Measurements from ENCODE around the gene CNTD1.

The CNTD1 gene

DNA sequence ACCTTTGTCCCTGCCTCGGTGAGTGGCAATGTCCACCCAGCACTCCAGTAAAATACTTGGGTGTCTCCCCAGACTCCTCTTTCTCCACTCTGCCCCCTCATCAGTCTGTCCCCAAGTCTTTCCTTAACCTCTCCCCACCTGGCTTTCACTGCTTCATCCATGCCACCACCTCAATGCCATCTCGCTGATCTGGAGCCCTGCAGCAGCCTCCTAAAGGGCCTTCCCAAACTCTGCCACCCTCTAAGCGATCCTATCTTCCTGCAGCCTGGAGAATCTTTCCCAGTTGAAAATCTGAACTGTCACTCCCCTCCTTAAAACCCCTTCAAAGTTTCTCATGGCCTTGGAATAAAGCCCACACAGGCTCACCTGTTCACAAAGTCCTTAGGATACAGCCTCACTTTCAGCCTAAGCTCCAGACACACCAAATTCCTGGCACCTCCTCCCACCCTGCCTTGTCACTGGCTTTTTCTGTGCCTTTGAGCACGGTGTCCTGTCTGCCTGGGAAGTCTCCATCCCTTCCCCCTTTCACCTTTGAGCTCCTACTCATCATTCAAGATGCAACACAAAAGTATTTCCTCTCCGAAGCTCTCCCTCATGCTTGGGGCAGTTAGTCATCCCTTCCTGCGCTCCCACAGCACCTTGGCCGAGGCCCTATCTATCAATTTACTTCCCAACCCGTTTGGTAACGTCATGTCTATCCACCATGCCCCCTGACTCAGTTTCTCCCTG is 15.4 kb upstream of the CNTD1 start:
- TF ChIP-seq, protein P1, sequence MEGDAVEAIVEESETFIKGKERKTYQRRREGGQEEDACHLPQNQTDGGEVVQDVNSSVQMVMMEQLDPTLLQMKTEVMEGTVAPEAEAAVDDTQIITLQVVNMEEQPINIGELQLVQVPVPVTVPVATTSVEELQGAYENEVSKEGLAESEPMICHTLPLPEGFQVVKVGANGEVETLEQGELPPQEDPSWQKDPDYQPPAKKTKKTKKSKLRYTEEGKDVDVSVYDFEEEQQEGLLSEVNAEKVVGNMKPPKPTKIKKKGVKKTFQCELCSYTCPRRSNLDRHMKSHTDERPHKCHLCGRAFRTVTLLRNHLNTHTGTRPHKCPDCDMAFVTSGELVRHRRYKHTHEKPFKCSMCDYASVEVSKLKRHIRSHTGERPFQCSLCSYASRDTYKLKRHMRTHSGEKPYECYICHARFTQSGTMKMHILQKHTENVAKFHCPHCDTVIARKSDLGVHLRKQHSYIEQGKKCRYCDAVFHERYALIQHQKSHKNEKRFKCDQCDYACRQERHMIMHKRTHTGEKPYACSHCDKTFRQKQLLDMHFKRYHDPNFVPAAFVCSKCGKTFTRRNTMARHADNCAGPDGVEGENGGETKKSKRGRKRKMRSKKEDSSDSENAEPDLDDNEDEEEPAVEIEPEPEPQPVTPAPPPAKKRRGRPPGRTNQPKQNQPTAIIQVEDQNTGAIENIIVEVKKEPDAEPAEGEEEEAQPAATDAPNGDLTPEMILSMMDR (IDR thresholded peaks at IDR 0.05; ENCODE audit: unreplicated experiment in 3 of 3) = no peak
- Mint-ChIP-seq H3K4me3 (peak overlapping the region; percentile 14 to 71 (median 28)), H3K4me1 (peaks cover 15% of the 10 kb centered on the region), H3K9me3 (no peaks in the 10 kb centered on the region), H3K36me3 (ENCODE audit: low read depth) (peaks cover 11% of the 10 kb centered on the region), H3K27ac (no peak overlapping the region), H3K27me3 (ENCODE audit: low read depth) (peaks cover 46% of the 10 kb centered on the region)

DNA sequence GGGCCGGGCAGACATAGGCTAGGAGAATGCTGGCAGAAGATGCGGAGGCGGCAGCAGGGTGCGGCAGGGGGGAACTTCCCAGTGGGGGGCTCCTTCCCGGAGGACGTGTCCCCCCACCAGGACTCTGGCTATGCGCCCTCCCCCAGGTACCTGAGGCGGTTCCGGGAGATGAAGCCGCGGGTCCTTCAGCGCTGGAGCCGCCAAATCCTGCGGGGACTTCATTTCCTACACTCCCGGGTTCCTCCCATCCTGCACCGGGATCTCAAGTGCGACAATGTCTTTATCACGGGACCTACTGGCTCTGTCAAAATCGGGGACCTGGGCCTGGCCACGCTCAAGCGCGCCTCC is 14.9 kb upstream of the CNTD1 start:
- Mint-ChIP-seq H3K4me3 (peak overlapping the region in 2 of 3 experiments; percentile 14 to 71), H3K4me1 (peaks cover 15% of the 10 kb centered on the region), H3K9me3 (no peaks in the 10 kb centered on the region), H3K27ac (no peak overlapping the region), H3K36me3 (ENCODE audit: low read depth) (peaks cover 7% of the 10 kb centered on the region), H3K27me3 (ENCODE audit: low read depth) (peaks cover 46% of the 10 kb centered on the region)
- TF ChIP-seq, protein P1 (IDR thresholded peaks at IDR 0.05; ENCODE audit: unreplicated experiment in 3 of 3) = no peak

DNA sequence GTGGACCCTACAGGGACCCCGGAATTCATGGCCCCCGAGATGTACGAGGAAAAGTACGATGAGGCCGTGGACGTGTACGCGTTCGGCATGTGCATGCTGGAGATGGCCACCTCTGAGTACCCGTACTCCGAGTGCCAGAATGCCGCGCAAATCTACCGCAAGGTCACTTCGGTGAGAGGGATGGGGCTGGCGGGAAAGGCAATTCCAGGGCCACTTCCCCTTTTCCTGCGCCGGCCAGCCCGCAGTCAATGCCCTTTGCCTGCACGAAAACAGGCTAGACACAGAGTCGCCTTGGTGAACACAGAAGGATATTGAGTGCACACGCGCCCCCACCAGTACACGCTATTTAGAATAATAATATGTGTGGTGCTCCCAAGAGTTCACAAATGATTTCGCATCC is 14.3 kb upstream of the CNTD1 start:
- H3K27ac Mint-ChIP-seq = no peak overlapping the region
- H3K4me3 Mint-ChIP-seq = no peak overlapping the region
- H3K36me3 Mint-ChIP-seq (ENCODE audit: low read depth) = peaks cover 4% of the 10 kb centered on the region
- H3K27me3 Mint-ChIP-seq (ENCODE audit: low read depth) = peaks cover 44% of the 10 kb centered on the region
- TF ChIP-seq, protein P1 (IDR thresholded peaks at IDR 0.05; ENCODE audit: unreplicated experiment in 3 of 3) = no peak
- H3K4me1 Mint-ChIP-seq = peaks cover 11% of the 10 kb centered on the region
- no peaks in the 10 kb centered on the region for H3K9me3 Mint-ChIP-seq

GRCh38 chr17:42784811-42785592 is 13.7 kb upstream of the CNTD1 start:
- Mint-ChIP-seq H3K27ac (no peak overlapping the region), H3K27me3 (ENCODE audit: low read depth) (peaks cover 38% of the 10 kb centered on the region), H3K36me3 (ENCODE audit: low read depth) (peaks cover 3% of the 10 kb centered on the region), H3K9me3 (no peaks in the 10 kb centered on the region), H3K4me3 (no peak overlapping the region), H3K4me1 (peaks cover 6% of the 10 kb centered on the region)
- TF ChIP-seq, protein P1 (IDR thresholded peaks at IDR 0.05; ENCODE audit: unreplicated experiment in 3 of 3) = no peak

- TF ChIP-seq, protein P1 (IDR thresholded peaks at IDR 0.05; ENCODE audit: unreplicated experiment in 3 of 3) = no peak
- Mint-ChIP-seq H3K27me3 (ENCODE audit: low read depth) (peaks cover 23% of the 10 kb centered on the region), H3K36me3 (ENCODE audit: low read depth) (peaks cover 3% of the 10 kb centered on the region), H3K27ac (no peak overlapping the region), H3K9me3 (no peaks in the 10 kb centered on the region), H3K4me1 (peaks cover 6% of the 10 kb centered on the region), H3K4me3 (no peak overlapping the region)
Observed at GRCh38 chr17:42787266-42787665, 11.4 kb upstream of the CNTD1 start.

Data from nephron (organoid).